Lung (tissue), 12 donors: ENCODE data around the gene DOCK1. TPM values are rescaled to one million over a fixed set of nuclear protein-coding genes. Genes with fewer than 3 reads are reported as not detected.

Source experiments
- ATAC-seq: fragments of 200-7000 bp; cut with Tn5 transposase; one replicate; pipeline ENCODE4 v1.9.1; 2020; ENCODE audit warnings: moderate number of reproducible peaks; ENCODE audit not compliant: insufficient read depth, low FRiP score
- DNase-seq, 3 donors: peaks; one replicate each; pipeline ENCODE4 v3.0.0-alpha.2; 2013 to 2017
- H3K27ac ChIP-seq, 2 donors: one replicate each; pipeline ENCODE4 v1.5.1; 2013; ENCODE audit warnings: mild to moderate bottlenecking in 2 of 2, moderate library complexity in 2 of 2, control low read depth in 1 of 2, inconsistent platforms in 1 of 2, low read depth in 1 of 2, low read length in 1 of 2
- H3K27me3 ChIP-seq, 3 donors: one replicate each; pipeline ENCODE4 v1.5.1; 2013; ENCODE audit warnings: low read length in 2 of 3; ENCODE audit not compliant: control insufficient read depth in 3 of 3, insufficient read depth in 3 of 3
- H3K36me3 ChIP-seq, 4 donors: one replicate each; pipeline ENCODE4 v1.5.1; 2013; ENCODE audit warnings: low read length in 4 of 4, mild to moderate bottlenecking in 1 of 4, moderate library complexity in 1 of 4; ENCODE audit not compliant: control insufficient read depth in 4 of 4, insufficient read depth in 4 of 4
- H3K4me1 ChIP-seq, 5 donors: one replicate each; pipeline ENCODE4 v1.5.1; 2013; ENCODE audit warnings: low read length in 5 of 5, mild to moderate bottlenecking in 2 of 5, moderate library complexity in 1 of 5; ENCODE audit not compliant: control insufficient read depth in 5 of 5, insufficient read depth in 5 of 5
- H3K4me3 ChIP-seq: one replicate; pipeline ENCODE4 v1.5.1; 2013; ENCODE audit warnings: mild to moderate bottlenecking, control low read depth, moderate library complexity
- H3K9ac ChIP-seq, 2 donors: one replicate each; pipeline ENCODE4 v1.5.1; 2013; ENCODE audit warnings: low read length in 2 of 2, control low read depth in 1 of 2; ENCODE audit not compliant: insufficient read depth in 1 of 2
- H3K9me3 ChIP-seq, 4 donors: one replicate each; pipeline ENCODE4 v1.5.1; 2013; ENCODE audit warnings: low read length in 3 of 4, mild to moderate bottlenecking in 1 of 4, moderate library complexity in 1 of 4; ENCODE audit not compliant: control insufficient read depth in 4 of 4, insufficient read depth in 3 of 4
- CTCF ChIP-seq: IDR thresholded peaks from 2 replicates; pipeline ENCODE4 v1.5.1; 2012; ENCODE audit warnings: mild to moderate bottlenecking; ENCODE audit errors: control extremely low read depth, extremely low read depth
- WGBS, 2 donors: extraction: QIAGEN DNeasy Blood & Tissue Kit; methylation state at CpG; one replicate each; pipeline ENCODE4 v1.1.7; 2013; 5-methylcytosine and 5-hydroxymethylcytosine counted together
- polyA plus RNA-seq, 2 donors: library from polyadenylated mRNA; stranded (reverse); fragments of 200-250 nt; gene quantifications; one replicate each; pipeline ENCODE4 v1.2.1, GENCODE V29; 2013
- total RNA-seq, 2 donors: library from RNA; depleted of rRNA in 1 of 2; stranded (reverse); fragments of >200 nt in 1 of 2; gene quantifications; one replicate each; pipeline ENCODE4 v1.2.1, GENCODE V29; 2014 to 2021
- donor health status: control.
- donor health status: control.
- donor health status: Bipolar disorder and iron deficiency.
- donor health status: healthy.
- donor health status: DM: yes; HTN: yes; CAD: no.

The DOCK1 gene
- total and polyA plus RNA-seq, 4 donors = 11.2 to 102 (median 30.5) TPM

GRCh38 chr10:126979311-126979710, 74.1 kb downstream of the DOCK1 start:
- Histone ChIP-seq H3K36me3 (peaks cover 6 to 31% (median 15%) of the 10 kb centered on the region in 4 donors), H3K9me3 (no peaks in the 10 kb centered on the region), H3K4me3 (no peak overlapping the region), H3K4me1 (no peaks in the 10 kb centered on the region), H3K27ac (no peak overlapping the region), H3K9ac (no peak overlapping the region), H3K27me3 (no peaks in the 10 kb centered on the region)
- no peak for TF ChIP-seq CTCF
- DNase-seq (no peak), ATAC-seq (no peak)
- WGBS, 2 donors = 70 to 84% methylated on average over 1 of the region's 1 CpG

DNA sequence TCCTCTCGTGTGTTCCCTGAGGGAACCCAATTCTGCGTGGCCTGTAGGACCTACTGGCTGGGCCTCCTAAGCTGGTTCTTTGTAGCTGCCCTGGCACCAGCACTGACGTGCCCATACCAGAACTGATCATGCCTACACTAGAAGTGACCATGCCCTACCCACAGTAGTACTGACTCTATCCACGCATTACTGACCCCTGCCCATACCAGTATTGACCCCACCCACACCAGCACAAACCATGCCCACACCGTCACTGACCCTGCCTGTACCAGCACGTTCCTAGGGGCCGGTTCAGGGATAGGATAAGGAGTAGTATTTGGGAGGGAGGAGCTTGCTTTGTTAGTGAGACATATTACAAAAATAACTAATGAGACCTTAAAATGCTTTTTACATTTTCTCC, 88.0 kb downstream of the DOCK1 start:
- H3K4me1 ChIP-seq = peaks cover 0 to 1% (median 0%) of the 10 kb centered on the region in 5 donors
- ATAC-seq (no peak), DNase-seq (no peak)
- WGBS, 2 donors = 94 to 97% methylated on average over 7 of the region's 7 CpGs
- no peaks in the 10 kb centered on the region for H3K27me3 ChIP-seq
- peaks cover 6 to 32% (median 18%) of the 10 kb centered on the region in 4 donors for H3K36me3 ChIP-seq
- no peak for TF ChIP-seq CTCF
- no peaks in the 10 kb centered on the region for H3K9me3 ChIP-seq
- H3K9ac ChIP-seq = no peak overlapping the region
- no peak overlapping the region for H3K27ac ChIP-seq
- H3K4me3 ChIP-seq = no peak overlapping the region

- 92 to 95% methylated on average over 8 of the region's 8 CpGs for WGBS, 2 donors
- TF ChIP-seq CTCF = no peak
- Histone ChIP-seq H3K4me3 (no peak overlapping the region), H3K27me3 (no peaks in the 10 kb centered on the region), H3K9me3 (peaks cover 0 to 3% (median 0%) of the 10 kb centered on the region in 4 donors), H3K4me1 (peaks cover 0 to 1% (median 0%) of the 10 kb centered on the region in 5 donors), H3K36me3 (peaks cover 2 to 36% (median 20%) of the 10 kb centered on the region in 4 donors), H3K9ac (no peak overlapping the region), H3K27ac (no peak overlapping the region)
- ATAC-seq (no peak), DNase-seq (no peak)
These were observed 92.8 kb downstream of the DOCK1 start for GRCh38 chr10:126997801-126998590.
